Osteocyte (in vitro differentiated cells): ENCODE results near the gene NOTUM. TPM values are rescaled to one million over a fixed set of nuclear protein-coding genes. Genes with fewer than 3 reads are reported as not detected.

Experiments used
- DNase-seq: peaks from one replicate; pipeline ENCODE4 v3.0.0; 2021; ENCODE audit warnings: mixed read lengths; ENCODE audit not compliant: unreplicated experiment; ENCODE audit errors: extremely low spot score
- H3K27ac Mint-ChIP-seq: one replicate; pipeline ENCODE4 v1.8.0; 2021; ENCODE audit warnings: mild to moderate bottlenecking, mixed read lengths; ENCODE audit not compliant: unreplicated experiment
- H3K27me3 Mint-ChIP-seq: one replicate; pipeline ENCODE4 v1.8.0; 2021; ENCODE audit warnings: mixed read lengths; ENCODE audit not compliant: unreplicated experiment
- H3K36me3 Mint-ChIP-seq: one replicate; pipeline ENCODE4 v1.8.0; 2021; ENCODE audit warnings: mixed read lengths; ENCODE audit not compliant: unreplicated experiment
- H3K4me1 Mint-ChIP-seq: one replicate; pipeline ENCODE4 v1.8.0; 2021; ENCODE audit warnings: mixed read lengths; ENCODE audit not compliant: unreplicated experiment
- H3K4me3 Mint-ChIP-seq: one replicate; pipeline ENCODE4 v1.8.0; 2021; ENCODE audit warnings: mild to moderate bottlenecking, moderate library complexity, mixed read lengths; ENCODE audit not compliant: unreplicated experiment
- H3K9me3 Mint-ChIP-seq: one replicate; pipeline ENCODE4 v1.8.0; 2021; ENCODE audit warnings: mixed read lengths; ENCODE audit not compliant: unreplicated experiment
- total RNA-seq: library from RNA; stranded (reverse); gene quantifications from 2 replicates; pipeline ENCODE4 v1.2.1, GENCODE V29; 2021
- TF ChIP-seq, protein P1 (sequence below): fragments of 200-600 bp; sonication (generic); IDR thresholded peaks from 2 replicates; pipeline ENCODE4 v1.5.0; 2021; ENCODE audit warnings: antibody characterized with exemption, mild to moderate bottlenecking, moderate library complexity

NOTUM gene
- total RNA-seq, 1 donor from 2014 or later: 0.30 TPM

- TF ChIP-seq, protein P1, sequence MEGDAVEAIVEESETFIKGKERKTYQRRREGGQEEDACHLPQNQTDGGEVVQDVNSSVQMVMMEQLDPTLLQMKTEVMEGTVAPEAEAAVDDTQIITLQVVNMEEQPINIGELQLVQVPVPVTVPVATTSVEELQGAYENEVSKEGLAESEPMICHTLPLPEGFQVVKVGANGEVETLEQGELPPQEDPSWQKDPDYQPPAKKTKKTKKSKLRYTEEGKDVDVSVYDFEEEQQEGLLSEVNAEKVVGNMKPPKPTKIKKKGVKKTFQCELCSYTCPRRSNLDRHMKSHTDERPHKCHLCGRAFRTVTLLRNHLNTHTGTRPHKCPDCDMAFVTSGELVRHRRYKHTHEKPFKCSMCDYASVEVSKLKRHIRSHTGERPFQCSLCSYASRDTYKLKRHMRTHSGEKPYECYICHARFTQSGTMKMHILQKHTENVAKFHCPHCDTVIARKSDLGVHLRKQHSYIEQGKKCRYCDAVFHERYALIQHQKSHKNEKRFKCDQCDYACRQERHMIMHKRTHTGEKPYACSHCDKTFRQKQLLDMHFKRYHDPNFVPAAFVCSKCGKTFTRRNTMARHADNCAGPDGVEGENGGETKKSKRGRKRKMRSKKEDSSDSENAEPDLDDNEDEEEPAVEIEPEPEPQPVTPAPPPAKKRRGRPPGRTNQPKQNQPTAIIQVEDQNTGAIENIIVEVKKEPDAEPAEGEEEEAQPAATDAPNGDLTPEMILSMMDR: no peak
- Mint-ChIP-seq H3K27me3 (no peaks in the 10 kb centered on the region), H3K36me3 (peaks cover 16% of the 10 kb centered on the region), H3K4me1 (peaks cover 12% of the 10 kb centered on the region), H3K9me3 (no peaks in the 10 kb centered on the region), H3K27ac (peak overlapping the region; percentile 50), H3K4me3 (peak overlapping the region; percentile 70)
- no peak for DNase-seq
Observed at GRCh38 chr17:81916234-81917001, 44.6 kb downstream of the NOTUM start.

DNA sequence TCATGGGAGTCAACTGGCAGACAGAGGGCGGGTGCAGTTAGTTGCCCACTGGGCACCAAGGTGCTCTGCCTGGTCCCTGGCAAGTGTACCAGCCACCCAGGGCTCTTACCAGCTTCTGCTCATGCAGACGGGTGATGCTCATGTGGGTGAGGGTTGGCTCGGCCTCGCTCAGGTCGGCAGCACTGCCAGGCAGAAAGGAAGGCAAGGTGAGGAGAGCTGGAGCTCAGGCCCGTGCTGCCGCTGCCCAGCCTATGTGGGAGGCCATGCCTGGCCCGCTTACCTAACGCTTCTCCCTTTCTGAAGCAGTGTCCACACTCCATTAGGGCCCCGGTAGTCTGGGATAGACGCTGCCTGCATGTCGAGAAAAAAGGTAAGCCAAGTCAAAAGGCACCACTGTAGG is 45.7 kb downstream of the NOTUM start:
- no peak for DNase-seq
- Mint-ChIP-seq H3K27me3 (no peaks in the 10 kb centered on the region), H3K27ac (no peak overlapping the region), H3K4me3 (no peak overlapping the region), H3K36me3 (peaks cover 15% of the 10 kb centered on the region), H3K9me3 (no peaks in the 10 kb centered on the region), H3K4me1 (peaks cover 12% of the 10 kb centered on the region)
- TF ChIP-seq, protein P1: no peak

- TF ChIP-seq, protein P1: no peak
- H3K4me1 Mint-ChIP-seq: peaks cover 18% of the 10 kb centered on the region
- no peaks in the 10 kb centered on the region for H3K27me3 Mint-ChIP-seq
- no peak overlapping the region for H3K27ac Mint-ChIP-seq
- H3K4me3 Mint-ChIP-seq: no peak overlapping the region
- no peaks in the 10 kb centered on the region for H3K9me3 Mint-ChIP-seq
- H3K36me3 Mint-ChIP-seq: peaks cover 15% of the 10 kb centered on the region
- DNase-seq: no peak
Observed at GRCh38 chr17:81914103-81914850, 46.7 kb downstream of the NOTUM start.

DNA sequence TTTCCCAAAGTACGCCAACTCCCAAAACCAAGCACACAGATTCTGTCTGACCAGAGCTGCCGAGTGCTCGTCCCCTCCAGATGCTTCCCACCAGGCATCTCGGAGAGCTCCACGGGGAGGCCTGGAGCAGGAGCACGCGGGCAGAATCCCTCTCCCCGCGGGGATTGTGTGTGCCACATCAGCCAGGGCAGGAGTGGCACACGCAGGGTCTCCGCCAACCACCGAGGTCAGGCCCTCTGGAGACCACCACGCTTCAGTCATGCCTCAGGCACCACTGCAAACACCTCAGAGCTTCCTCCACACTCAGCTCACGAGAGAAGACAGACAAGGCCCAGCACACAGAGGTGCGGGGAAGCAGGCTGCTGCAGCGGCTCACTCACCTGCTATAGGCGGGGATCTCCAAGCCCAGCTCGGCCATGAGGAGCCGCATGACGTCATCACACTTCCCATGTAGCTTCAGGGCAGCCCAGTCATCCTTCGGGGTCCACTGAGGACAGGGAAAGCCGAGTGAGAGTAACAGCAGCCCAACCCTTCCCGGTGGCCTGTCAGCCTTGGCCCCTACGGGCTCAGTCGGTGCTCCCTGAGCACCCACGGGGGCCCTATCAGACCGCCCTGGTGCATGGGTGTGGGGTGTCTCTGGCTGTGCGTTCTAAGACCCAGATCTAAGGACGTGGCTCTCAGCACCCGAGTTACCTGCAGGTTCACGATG is 47.4 kb downstream of the NOTUM start:
- Mint-ChIP-seq H3K36me3 (peaks cover 15% of the 10 kb centered on the region), H3K4me3 (no peak overlapping the region), H3K4me1 (peaks cover 18% of the 10 kb centered on the region), H3K9me3 (no peaks in the 10 kb centered on the region), H3K27ac (no peak overlapping the region), H3K27me3 (no peaks in the 10 kb centered on the region)
- TF ChIP-seq, protein P1: no peak
- no peak for DNase-seq
